Stimulated activated CD8-positive, alpha-beta memory T cell treated with anti-CD3 and anti-CD28 coated beads, Interleukin-7, amount 100 ng/mL, for 1 hour (primary cell): ENCODE results near the gene FATE1.

Experiments used
- DNase-seq, 2 donors: peaks; one replicate each; pipeline ENCODE4 v3.0.0-alpha.2; 2020; ENCODE audit warnings: low read depth in 2 of 2

FATE1 gene

GRCh38 chrX:151743651-151744470 is 28.0 kb downstream of the FATE1 start:
- no peak for DNase-seq

GRCh38 chrX:151745651-151746050 is 29.8 kb downstream of the FATE1 start:
- no peak for DNase-seq

- no peak for DNase-seq
Observed at GRCh38 chrX:151746502-151746901, 30.7 kb downstream of the FATE1 start.

GRCh38 chrX:151750511-151750910 is 34.7 kb downstream of the FATE1 start:
- DNase-seq: no peak

DNA sequence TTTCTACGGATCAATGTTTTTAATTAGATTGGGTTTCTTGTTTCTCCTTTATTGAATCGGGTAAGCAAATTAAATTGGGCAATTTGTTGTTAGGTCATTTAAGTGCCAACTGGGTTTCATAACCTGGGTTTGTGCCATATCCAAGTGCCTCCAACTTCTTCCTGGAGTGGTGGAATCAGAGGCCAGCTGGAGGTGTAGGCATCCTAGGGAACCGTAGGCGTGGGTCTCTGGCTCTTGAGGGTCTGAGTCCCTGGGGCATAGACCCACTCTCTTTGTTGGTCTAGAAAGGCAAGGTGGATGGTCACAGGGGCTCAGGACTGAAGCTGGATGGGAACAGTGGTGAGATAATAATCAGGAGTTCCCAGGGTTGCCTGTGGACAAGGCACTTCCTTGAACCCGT is 37.0 kb downstream of the FATE1 start:
- DNase-seq: no peak

DNA sequence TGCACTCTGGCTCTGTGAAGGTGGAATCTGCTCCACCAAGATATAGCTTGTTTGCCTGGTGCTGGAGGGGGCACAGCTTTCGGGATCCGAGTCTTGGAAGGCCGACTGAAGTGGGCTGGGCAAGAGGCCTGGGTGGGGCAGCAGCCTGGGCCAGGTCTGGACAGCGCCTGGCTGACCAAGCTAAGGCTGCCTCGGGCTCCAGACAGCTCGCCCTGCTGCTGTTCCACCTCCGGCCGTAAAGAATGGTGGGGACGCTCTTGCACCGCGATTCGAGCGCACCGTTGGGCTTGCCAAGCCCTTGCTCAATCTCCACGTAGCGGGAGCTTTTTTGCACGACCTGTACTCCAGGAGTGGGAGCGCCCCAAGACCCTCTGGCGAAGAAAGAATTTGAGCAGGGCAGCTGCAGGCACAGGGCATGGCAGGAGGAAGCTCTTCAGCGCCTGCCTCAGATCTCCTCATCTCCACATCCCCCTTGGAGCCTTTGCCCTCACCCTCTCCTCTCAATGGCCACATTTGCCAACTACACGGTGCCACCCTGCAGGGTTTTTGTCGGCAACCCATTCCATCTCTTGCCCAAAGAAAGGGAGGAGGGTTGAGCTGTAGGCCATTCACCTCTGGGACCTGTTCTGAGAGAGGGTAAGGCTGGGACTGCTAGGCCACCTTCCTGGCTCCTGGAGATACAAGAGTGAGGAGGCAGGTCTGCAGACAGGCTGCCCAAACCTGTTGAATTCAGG is 37.6 kb downstream of the FATE1 start:
- DNase-seq: no peak

GRCh38 chrX:151754047-151754429 is 38.2 kb downstream of the FATE1 start:
- DNase-seq: no peak

- DNase-seq: no peak
Observed at GRCh38 chrX:151754641-151755215, 38.9 kb downstream of the FATE1 start.

GRCh38 chrX:151759041-151759708 is 43.3 kb downstream of the FATE1 start:
- no peak for DNase-seq

DNA sequence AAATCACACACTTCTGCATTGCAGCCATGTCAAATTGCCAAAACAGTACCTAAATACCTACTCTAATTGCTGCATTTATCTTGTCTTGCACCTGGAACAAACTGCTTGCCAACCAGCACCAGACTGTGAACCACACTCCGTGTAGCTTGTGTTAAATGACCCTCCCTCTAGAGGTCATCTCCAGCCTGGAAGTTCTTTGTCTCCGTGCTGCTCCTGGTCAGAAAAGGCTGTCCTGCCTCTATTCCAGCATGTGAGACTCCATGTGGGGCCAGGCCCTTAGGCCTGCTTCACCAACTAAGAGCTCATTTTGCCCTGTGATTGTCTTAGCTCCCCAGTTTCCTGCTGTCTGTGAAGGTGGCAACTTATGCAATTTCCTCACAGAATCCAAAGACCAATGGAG is 47.0 kb downstream of the FATE1 start:
- DNase-seq: no peak

DNA sequence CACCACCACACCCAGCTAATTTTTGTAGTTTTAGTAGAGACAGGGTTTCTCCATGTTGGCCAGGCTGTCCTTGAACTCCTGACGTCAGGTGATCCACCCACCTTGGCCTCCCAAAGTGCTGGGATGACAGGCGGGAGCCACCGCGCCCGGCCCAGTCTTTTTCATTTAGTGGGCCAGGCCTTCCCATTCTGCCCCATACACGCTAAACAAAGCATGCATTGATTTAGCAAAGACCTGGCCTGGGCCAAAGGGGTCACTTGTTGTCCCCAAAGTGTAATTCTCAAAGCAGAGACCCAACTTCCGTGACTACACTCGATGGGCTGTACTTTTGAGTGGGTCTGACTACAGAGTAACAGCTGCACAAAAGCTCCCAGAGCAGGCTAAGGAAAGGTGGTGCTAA is 47.9 kb downstream of the FATE1 start:
- DNase-seq: no peak

DNA sequence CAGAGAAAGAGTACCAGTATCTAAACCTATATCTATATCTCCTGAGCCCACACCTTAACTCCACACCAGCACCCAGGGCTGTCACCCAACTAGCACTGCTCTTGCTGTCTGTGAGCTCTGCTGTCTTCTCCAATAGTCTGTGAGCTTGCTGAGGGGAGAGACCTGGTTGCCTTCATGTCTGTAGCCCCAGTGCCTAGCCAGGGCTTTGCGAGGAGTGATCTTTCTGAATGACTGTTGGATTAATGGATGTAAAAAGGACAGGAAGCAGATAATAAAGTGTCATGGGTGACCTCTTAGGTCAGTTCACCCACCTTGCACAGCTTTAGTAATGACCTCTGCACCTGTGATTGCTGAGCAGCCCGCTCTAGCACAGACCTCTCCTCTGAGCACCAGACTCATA is 49.2 kb downstream of the FATE1 start:
- no peak for DNase-seq

DNA sequence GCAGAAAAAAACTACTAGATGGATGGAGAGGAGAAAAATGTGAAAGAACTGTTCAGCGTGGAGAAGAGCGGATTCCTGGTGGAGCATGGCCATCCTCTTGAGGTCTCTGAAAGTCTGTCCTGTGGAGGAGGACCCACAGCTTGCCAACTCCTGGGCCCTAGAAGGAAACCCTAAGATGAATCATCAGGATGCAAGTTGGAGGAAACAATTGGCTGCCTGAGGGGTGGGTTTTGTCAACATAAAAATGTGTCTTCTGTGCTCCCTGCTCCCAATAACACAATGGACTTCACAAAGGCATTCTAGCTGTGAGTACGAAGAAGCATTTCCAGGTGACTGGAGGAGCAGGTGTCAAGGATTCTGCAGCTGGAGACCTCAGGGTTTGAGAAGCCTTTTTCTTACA is 55.9 kb downstream of the FATE1 start:
- DNase-seq: no peak
